H9 (cell line): ENCODE results near the gene C1orf226. TPM values are rescaled to one million over a fixed set of nuclear protein-coding genes. Genes with fewer than 3 reads are reported as not detected.

Experiments used
- microRNA-seq: library from miRNA; unstranded; fragments of <30 nt; microRNA quantifications from one replicate; pipeline ENCODE4, GENCODE V29; 2020; ENCODE audit warnings: borderline microRNAs expressed
- total RNA-seq: library from RNA; stranded (reverse); gene quantifications from 2 replicates; pipeline ENCODE4 v1.2.1, GENCODE V29; 2021

The C1orf226 gene
- total RNA-seq, 1 experiment from 2014 or later: 11.5 TPM

Small RNA genes lying within 50 kb of the gene (microRNA-seq; reads per million reads assigned to microRNA genes)
- gene MIR556: 7.4 reads per million, percentile 42 among the genes with 10 or more reads in this experiment

Other genes with a start within 250 kb of the C1orf226 start
- gene SPATA46, start 4.9 kb upstream of the C1orf226 start, total RNA-seq: not detected in 2 replicates
- not detected in 2 replicates for gene SH2D1B, start 30.4 kb downstream of the C1orf226 start, total RNA-seq
- gene UHMK1, start 116.1 kb downstream of the C1orf226 start, total RNA-seq: 15.0 and 15.8 TPM in 2 replicates
- 25.8 and 26.9 TPM in 2 replicates for gene UAP1, start 180.0 kb downstream of the C1orf226 start, total RNA-seq